Stimulated activated CD4-positive, alpha-beta T cell treated with anti-CD3 and anti-CD28 coated beads, Interleukin-4, amount 100 ng/mL, for 1 hour (primary cell): Measurements from ENCODE around the gene SIGLEC6.

ENCODE experiments used
- DNase-seq: peaks from one replicate; pipeline ENCODE4 v3.0.0-alpha.2; 2020

The SIGLEC6 gene

DNA sequence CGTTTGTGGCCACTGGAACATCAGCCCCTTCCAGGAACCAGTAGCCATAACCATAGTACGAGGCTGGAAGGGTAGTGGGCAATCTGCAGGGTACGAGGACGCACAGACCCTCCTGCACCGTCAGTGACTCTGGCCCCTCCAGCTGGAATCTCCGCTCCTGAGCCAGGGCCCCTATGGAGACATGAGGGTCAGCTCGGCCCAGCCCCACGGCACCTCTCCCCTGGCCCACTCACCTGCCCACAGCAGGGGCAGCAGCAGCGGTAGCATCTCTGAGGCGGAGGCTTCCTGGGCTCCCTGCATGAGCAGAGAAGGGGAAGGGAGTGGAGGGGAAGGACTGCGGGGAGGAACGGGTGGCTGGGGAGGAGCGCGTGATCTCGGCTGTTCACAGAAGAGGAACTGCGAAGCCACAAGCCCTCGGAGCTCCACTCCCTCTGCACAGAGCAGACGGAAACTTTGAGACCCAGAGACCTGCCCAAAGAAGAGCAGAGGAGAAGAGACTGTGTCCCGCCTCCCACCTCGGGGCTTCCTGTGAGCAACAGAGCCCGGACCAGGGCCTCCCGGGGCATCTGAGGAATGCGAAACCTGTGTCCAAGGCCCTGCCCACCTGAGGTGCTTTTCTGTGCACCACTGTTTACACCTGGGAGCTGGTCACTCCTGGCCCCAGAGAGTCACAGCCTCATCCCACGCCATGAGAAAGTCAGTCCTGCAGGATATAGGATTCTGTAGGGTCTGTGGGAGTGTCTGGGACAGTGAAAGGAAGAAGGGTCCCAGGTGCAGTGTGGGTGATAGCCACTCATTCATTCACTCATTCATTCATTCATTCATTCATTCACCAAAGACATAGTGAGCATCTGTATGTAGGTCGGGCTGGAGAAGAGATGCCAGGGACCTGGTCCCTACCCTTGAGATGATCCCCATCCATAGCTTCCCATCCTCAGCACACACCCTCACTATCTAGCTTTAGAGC, at the start of gene SIGLEC6:
Gene SIGLEC6 (minus strand): TSS at position 322 of the 967 bp plus-strand sequence. CDS start 22 bp downstream, at position 300.
- DNase-seq = no peak

DNA sequence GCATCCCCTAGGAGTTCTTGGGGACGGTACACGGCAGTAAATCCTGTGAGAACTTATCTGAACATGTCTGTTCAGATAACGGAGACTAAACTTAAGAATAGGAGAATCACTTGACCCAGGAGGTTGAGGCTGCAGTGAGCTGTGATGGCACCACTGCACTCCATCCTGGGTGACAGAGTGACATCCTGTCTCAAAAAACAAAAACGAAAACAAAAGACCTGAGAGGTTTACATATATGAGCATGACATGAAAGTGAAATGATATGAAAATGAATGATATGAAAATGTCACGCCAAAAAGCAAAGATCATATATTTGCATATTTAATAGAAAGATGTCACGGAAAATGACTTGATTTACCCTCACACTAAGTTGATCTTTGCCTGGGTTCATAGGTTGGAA, 45.4 kb upstream of the SIGLEC6 start:
- DNase-seq = no peak

GRCh38 chr19:51573331-51573730, 41.9 kb upstream of the SIGLEC6 start:
- DNase-seq = no peak

DNA sequence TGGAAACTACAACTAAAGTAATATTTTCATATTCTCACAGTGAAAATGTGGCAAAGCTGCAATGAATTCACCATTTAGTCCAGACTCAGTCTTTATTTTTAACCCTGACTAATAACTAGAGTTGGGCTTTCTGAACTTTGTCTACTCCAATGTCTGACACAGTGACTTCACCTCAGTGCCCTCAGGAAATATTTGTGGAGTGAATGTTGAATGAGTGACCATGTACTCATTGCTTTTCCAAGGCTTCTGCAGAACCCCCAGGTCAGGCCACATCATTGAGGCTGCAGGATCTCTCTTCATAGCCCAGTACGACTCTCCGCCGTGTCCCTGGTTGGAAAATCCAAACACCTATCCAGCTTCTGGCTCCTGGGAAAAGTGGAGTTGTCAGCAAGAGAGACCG, 41.4 kb upstream of the SIGLEC6 start:
- no peak for DNase-seq

GRCh38 chr19:51572410-51572809, 40.9 kb upstream of the SIGLEC6 start:
- DNase-seq = no peak

DNA sequence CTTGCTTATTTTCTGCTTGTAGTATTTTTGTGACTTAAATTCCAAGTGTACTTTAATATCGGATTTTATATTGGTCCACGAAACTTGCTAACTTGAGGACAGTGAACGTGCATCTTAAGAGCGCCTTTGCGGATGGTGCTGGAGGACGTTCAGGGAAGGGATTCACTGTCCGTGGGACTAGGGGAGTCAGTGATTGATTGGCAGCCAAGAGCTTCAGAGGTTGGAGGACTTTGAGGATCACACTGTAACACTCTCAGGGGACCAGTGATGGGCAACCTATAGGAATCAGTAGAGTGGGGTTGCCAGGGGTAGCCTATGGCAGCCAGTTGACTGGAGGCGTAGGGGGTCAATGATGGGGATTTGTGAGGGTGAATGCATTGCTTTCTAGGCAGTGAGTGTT, 40.1 kb upstream of the SIGLEC6 start:
- no peak for DNase-seq

DNA sequence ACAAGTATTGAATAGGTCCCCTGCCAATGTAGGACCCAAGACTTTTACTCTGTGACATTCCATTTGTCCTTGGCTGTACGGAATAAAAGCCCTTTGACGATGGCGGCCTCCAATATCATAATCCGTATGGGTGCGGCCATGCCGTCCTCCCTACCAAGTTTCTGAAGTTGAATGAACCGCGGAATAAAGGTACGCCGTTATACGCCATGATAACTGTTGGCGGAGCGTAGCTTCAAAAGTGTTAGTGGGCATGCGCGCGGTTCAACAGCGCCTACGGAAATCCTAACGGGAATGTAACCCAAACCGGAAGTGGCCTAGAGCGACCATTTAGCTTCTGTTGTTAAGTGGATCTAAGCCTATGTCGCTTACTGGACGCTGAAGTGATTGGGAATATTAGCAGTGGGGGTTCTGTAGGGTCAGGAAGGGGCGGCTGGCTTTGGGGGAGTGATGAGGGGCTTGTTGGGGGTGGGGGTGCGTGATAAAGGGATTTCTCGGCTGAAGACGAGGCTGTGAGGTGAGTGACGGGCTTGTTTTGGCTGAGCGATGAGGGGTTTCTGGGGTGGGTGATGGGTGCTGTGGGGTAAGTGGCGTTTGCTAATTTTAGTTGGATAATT, 39.6 kb upstream of the SIGLEC6 start, which contains the start of gene ZNF175:
Gene ZNF175 (plus strand): TSS at position 322 of the 614 bp plus-strand sequence. CDS start 2,047 bp downstream, outside the sequence.
- peak; percentile 85 for DNase-seq

GRCh38 chr19:51568456-51568855, 37.0 kb upstream of the SIGLEC6 start:
- DNase-seq = no peak

GRCh38 chr19:51567583-51567982, 36.1 kb upstream of the SIGLEC6 start:
- DNase-seq = no peak

- no peak for DNase-seq
These were observed 35.1 kb upstream of the SIGLEC6 start for GRCh38 chr19:51566489-51567100.

- no peak for DNase-seq
These were observed 34.1 kb upstream of the SIGLEC6 start for GRCh38 chr19:51565583-51565982.

GRCh38 chr19:51564791-51565190, 33.3 kb upstream of the SIGLEC6 start:
- no peak for DNase-seq

DNA sequence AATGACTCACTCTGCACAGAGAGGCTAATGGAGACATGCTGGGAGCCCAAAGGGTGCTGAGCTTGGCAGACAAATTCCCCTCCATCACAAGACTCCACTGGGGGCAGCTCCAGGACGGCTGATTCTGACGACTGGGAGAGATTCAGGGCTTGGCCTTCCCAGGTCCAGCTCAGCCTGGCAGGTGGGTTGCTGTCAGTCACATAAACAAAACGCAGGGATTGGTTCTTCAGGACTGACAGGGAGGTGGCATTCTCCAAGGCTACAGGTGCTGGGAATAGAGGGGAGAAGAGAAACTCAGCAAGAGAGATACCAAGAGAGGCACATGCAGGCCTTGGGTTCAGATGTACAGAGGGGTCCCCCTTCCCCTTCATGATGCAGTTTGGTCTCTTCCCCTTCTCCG, 28.9 kb upstream of the SIGLEC6 start:
- no peak for DNase-seq

GRCh38 chr19:51559240-51559639, 27.8 kb upstream of the SIGLEC6 start:
- no peak for DNase-seq

DNA sequence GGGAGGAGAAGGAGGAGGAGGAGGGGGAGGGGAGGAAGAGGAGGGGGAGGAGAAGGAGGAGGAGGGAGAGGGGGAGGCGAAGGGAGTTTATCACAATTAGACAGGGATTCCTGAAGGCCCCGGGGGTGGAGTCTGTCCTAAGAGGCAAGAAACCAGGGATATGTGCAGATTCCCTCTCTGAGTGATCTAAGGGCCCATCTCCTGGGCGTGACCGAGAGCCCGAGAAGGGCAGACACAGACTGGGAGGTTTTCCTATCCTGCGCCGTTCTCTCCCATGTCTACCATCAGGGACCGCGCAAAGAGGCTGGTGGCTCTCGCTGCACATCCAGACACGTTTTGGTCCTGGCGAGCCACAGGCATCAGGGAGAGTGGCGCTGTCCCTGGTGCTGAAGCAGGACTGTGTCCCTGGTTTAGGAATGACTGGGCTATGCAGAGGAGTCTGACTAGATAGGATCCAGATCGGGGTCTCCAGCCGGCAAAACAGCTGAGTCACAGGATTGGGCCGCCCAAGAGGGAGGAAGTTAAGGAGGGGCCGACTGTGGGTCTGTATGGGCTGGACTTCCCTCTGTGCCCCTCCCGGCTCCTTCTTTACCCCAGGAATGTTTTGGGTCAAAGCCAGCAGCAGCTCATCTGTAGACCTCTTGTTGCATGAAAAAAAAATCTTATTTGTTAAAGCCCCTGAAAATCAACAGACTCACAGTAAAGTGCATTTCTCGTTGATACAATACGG, 21.7 kb upstream of the SIGLEC6 start:
- peak; percentile 51 for DNase-seq

- DNase-seq = no peak
These were observed 21.1 kb upstream of the SIGLEC6 start for GRCh38 chr19:51552608-51552995.

DNA sequence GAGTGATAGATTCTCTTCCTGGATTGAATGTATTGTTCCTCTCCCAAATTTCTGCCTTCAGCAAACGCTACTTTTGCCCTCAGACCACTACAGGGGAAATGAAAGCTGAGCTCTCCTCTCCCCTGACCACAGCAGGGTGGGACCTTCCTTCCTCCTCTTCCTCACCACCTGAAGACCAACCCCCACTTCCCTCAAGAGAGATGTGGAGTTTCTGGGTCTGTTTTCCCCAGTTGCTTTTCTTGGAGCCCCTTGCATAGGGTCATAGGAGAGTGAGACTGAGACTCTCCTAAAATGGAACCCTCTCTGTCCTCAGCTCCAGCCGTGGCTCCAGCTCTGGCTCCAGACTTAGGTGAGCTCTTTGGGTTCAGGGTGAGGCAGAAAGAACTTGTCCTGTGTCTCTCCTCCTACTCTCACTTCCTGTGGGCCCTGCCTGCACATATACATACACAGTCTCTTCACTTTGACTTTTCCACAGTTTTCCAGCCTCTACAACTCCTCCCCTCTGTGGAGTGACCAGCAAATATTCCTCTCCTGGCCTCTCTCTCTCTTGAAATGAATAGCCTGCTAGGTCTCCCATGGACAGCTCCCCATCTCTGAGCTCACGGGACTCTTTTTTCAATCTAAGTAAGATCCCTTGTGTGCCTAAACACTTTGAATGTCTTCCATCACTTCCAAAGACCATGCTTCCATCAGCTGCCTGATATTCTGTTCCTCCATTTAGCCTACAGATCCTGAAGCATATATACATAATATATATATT, 20.4 kb upstream of the SIGLEC6 start:
- no peak for DNase-seq

DNA sequence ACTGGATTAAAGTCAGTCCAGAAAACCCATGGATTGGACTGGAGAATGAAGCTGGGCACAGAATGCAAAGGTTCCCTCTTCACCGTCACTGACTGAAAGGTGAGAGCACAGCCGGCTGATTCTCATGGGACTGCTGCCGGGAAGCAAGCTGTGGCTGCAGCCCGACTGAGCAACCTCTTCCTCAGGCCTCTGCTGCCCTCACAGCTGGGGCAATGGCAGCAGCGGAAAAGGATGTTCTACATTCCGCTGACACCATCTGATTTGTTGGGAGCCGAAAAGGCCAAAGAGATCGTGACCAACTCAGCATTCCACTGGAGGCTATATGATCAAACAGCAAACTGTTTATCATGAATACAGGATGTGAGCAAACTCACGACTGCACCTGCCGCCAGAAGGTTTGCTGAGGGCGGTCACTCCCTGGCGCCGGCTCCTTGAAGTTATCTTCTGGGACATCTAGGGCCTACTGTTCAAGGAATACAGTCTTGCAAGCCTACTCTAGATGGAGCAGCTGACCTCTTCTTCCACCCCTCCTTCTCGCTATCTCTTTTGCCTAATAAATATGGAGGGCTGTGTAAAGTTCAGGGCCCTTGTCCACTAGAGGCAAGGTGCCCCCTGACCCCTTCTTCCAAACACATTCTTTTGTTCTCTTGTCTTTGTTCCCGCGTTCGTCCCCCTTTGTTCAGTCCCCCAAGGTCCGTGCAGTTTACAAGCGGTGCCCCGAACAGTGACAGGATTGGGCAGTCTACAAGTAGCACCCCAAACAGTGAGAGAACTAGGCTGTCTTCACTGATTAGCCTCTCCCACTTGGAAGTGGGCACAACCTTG, 19.6 kb upstream of the SIGLEC6 start:
- DNase-seq = no peak

GRCh38 chr19:51549533-51550324, 18.3 kb upstream of the SIGLEC6 start:
- no peak for DNase-seq

DNA sequence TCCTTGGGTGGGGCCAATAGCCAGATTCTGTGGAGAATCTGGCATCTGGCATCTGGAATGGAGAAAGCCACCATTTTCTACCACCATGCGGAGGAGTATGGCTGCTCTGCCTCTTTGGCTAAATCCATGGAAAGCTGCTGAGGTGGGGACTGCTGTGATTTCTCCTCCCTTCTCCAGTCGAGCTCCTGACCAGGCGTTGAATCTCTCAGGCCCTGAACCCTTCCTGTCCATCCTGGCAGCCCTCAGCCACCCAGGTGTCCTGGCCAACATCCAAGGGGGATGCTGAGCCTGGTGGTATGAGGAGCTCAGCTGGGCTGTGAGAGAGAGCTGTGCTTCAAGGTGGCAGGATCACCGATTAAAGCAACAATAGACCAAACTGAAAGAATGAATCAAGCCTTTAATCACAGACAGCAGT, 17.4 kb upstream of the SIGLEC6 start:
- DNase-seq = no peak
